GM23248 (cell line): ENCODE measurements around the gene VPS39. TPM values are rescaled to one million over a fixed set of nuclear protein-coding genes. Genes with fewer than 3 reads are reported as not detected.

Experiments used
- DNase-seq: peaks from one replicate; pipeline ENCODE4 v3.0.0-alpha.2; 2015
- H2AFZ ChIP-seq: fragments of 200-600 bp; sonication (generic); 2 replicates; pipeline ENCODE4 v1.6.1; 2016; ENCODE audit warnings: antibody characterized with exemption
- H3F3A ChIP-seq: fragments of 200-600 bp; sonication (generic); 2 replicates; pipeline ENCODE4 v1.6.1; 2016; ENCODE audit warnings: mild to moderate bottlenecking, antibody characterized with exemption, mixed run types; ENCODE audit not compliant: insufficient read depth
- H3K27ac ChIP-seq: fragments of 200-600 bp; sonication (generic); 2 replicates; pipeline ENCODE4 v1.5.1; 2016; ENCODE audit warnings: mild to moderate bottlenecking
- H3K27me3 ChIP-seq: fragments of 200-600 bp; sonication (generic); replicated peaks from 2 replicates; pipeline ENCODE4 v1.6.1; 2016; ENCODE audit warnings: mild to moderate bottlenecking; ENCODE audit not compliant: insufficient read depth
- H3K36me3 ChIP-seq: fragments of 200-600 bp; sonication (generic); 2 replicates; pipeline ENCODE4 v1.6.1; 2016; ENCODE audit warnings: low read depth, mild to moderate bottlenecking
- H3K4me1 ChIP-seq: fragments of 200-600 bp; sonication (generic); 2 replicates; pipeline ENCODE4 v1.6.1; 2016; ENCODE audit warnings: mild to moderate bottlenecking; ENCODE audit not compliant: insufficient read depth
- H3K4me2 ChIP-seq: fragments of 200-600 bp; sonication (generic); one replicate; pipeline ENCODE4 v1.6.1; 2016; ENCODE audit warnings: mild to moderate bottlenecking; ENCODE audit not compliant: unreplicated experiment
- H3K4me3 ChIP-seq: fragments of 200-600 bp; sonication (generic); 2 replicates; pipeline ENCODE4 v1.5.1; 2016; ENCODE audit warnings: mild to moderate bottlenecking
- H3K79me2 ChIP-seq: fragments of 200-600 bp; sonication (generic); 2 replicates; pipeline ENCODE4 v1.6.1; 2016; ENCODE audit warnings: mild to moderate bottlenecking; ENCODE audit not compliant: insufficient read depth
- H3K9ac ChIP-seq: fragments of 200-600 bp; sonication (generic); 2 replicates; pipeline ENCODE4 v1.6.1; 2016; ENCODE audit warnings: mild to moderate bottlenecking
- H3K9me2 ChIP-seq: fragments of 200-600 bp; sonication (generic); 2 replicates; pipeline ENCODE4 v1.6.1; 2016; ENCODE audit warnings: mixed run types, mild to moderate bottlenecking, moderate library complexity; ENCODE audit not compliant: insufficient read depth
- H3K9me3 ChIP-seq: fragments of 200-600 bp; sonication (generic); one replicate; pipeline ENCODE4 v1.6.1; 2017; ENCODE audit warnings: low read depth
- H4K20me1 ChIP-seq: fragments of 200-600 bp; sonication (generic); 2 replicates; pipeline ENCODE4 v1.6.0; 2016; ENCODE audit not compliant: insufficient read depth
- EZH2 ChIP-seq: fragments of 200-600 bp; sonication (generic); IDR thresholded peaks from 2 replicates; pipeline ENCODE4 v1.6.1; 2018; ENCODE audit warnings: antibody characterized with exemption, mild to moderate bottlenecking; ENCODE audit not compliant: insufficient read depth, poor library complexity, severe bottlenecking
- EZH2phosphoT487 ChIP-seq: fragments of 200-600 bp; sonication (generic); IDR thresholded peaks from 2 replicates; pipeline ENCODE4 v1.6.1; 2018; ENCODE audit warnings: antibody characterized with exemption, moderate library complexity, mild to moderate bottlenecking, low read depth; ENCODE audit not compliant: insufficient read depth
- WGBS, 2 experiments: methylation state at CpG; one replicate each; pipeline ENCODE4 v1.1.6; 2015 to 2017; ENCODE audit warnings: low lambda C conversion rate in 2 of 2, low coverage in 1 of 2; ENCODE audit errors: missing lambda C conversion rate in 2 of 2; 5-methylcytosine and 5-hydroxymethylcytosine counted together
- in situ Hi-C: fragments of 300-500 bp; cut with MboI; formaldehyde crosslinking; loops from 2 replicates; pipeline ENCODE4 v1.15.0; 2020
- polyA plus RNA-seq: library from polyadenylated mRNA; unstranded; fragments of >200 nt; fragmentation: Nextera tagmentation; extraction: Ambion mirVana; gene quantifications from 2 replicates; pipeline ENCODE4 v1.2.1, GENCODE V29; 2016
- total RNA-seq: library from RNA; depleted of rRNA; stranded (reverse); fragments of >200 nt; shearing (Covaris generic); gene quantifications from 2 replicates; pipeline ENCODE4 v1.2.3, GENCODE V29; 2014

Gene VPS39
- total and polyA plus RNA-seq, 2 experiments from 2014 or later: 33.0 to 49.3 TPM

DNA sequence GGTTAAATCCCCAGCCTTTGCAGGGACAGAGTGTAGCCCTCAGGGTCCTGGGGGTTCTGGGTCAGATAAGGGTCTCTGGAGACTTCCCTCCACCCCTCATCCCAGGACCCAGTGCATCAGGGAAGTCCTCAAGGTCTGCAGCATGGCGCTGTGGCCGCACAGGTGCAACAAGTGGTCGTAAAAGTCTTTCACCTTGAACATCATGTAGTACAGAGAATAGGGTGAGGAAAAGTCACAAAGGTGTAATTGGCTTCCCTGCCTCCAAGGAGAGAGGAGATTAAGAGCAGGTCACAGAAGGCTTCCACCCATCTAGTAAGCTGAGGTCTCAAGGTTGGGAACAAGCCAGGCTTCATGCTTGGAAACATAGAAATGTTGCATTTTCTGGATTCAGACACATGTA lies 84.6 kb downstream of the VPS39 start:
- Histone ChIP-seq H3F3A (no peaks in the 10 kb centered on the region), H3K4me3 (no peak overlapping the region), H3K27me3 (peaks cover 66% of the 10 kb centered on the region), H4K20me1 (no peaks in the 10 kb centered on the region), H3K36me3 (no peaks in the 10 kb centered on the region), H3K4me2 (no peak overlapping the region), H3K79me2 (no peaks in the 10 kb centered on the region), H3K27ac (no peak overlapping the region), H2AFZ (no peak overlapping the region), H3K9ac (no peak overlapping the region), H3K9me3 (no peaks in the 10 kb centered on the region), H3K4me1 (no peaks in the 10 kb centered on the region), H3K9me2 (no peaks in the 10 kb centered on the region)
- TF ChIP-seq EZH2phosphoT487 (no peak), EZH2 (no peak)
- DNase-seq: no peak
- in situ Hi-C loops: no loop called here
- WGBS, 2 experiments: 80 to 86% methylated on average over 3 of the region's 3 CpGs

GRCh38 chr15:42121682-42122081 lies 86.4 kb downstream of the VPS39 start:
- H3K9me3 ChIP-seq: no peaks in the 10 kb centered on the region
- H3K9me2 ChIP-seq: no peaks in the 10 kb centered on the region
- no peaks in the 10 kb centered on the region for H3K79me2 ChIP-seq
- H3K4me1 ChIP-seq: no peaks in the 10 kb centered on the region
- WGBS, 2 experiments: 0 to 50% methylated on average over 1 to 2 of the region's 2 CpGs
- in situ Hi-C loops: no loop called here
- TF ChIP-seq EZH2phosphoT487: no peak
- TF ChIP-seq EZH2: no peak
- no peaks in the 10 kb centered on the region for H3F3A ChIP-seq
- H2AFZ ChIP-seq: no peak overlapping the region
- no peak overlapping the region for H3K4me2 ChIP-seq
- H3K27me3 ChIP-seq: peaks cover 57% of the 10 kb centered on the region
- H4K20me1 ChIP-seq: no peaks in the 10 kb centered on the region
- no peak overlapping the region for H3K27ac ChIP-seq
- H3K9ac ChIP-seq: no peak overlapping the region
- no peak overlapping the region for H3K4me3 ChIP-seq
- DNase-seq: no peak
- no peaks in the 10 kb centered on the region for H3K36me3 ChIP-seq

DNA sequence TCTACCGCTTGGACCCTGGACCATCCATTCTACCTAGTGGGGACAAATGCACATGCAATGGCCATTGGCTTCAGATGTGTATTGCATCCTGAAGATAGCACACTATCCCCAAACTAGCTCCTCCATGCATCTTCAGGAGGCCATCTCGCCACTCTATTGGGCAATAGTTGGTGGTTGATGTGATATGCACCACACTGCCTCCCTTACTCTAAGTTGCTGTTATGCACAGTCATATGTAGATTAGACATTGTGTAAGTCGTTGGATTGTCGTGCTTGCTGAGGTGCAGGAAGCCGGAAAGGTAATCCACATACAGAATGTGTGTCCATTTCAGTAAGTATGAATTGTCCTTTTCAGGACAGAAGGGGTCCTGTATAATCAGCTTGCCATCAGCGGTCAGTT lies 87.1 kb downstream of the VPS39 start:
- no peaks in the 10 kb centered on the region for H3K9me3 ChIP-seq
- no peaks in the 10 kb centered on the region for H4K20me1 ChIP-seq
- no peak overlapping the region for H3K4me3 ChIP-seq
- H2AFZ ChIP-seq: no peak overlapping the region
- H3K27ac ChIP-seq: no peak overlapping the region
- no peak overlapping the region for H3K9ac ChIP-seq
- DNase-seq: no peak
- H3K4me2 ChIP-seq: no peak overlapping the region
- H3K36me3 ChIP-seq: no peaks in the 10 kb centered on the region
- no peaks in the 10 kb centered on the region for H3F3A ChIP-seq
- no peaks in the 10 kb centered on the region for H3K79me2 ChIP-seq
- no peaks in the 10 kb centered on the region for H3K9me2 ChIP-seq
- peaks cover 57% of the 10 kb centered on the region for H3K27me3 ChIP-seq
- in situ Hi-C loops: no loop called here
- WGBS, 2 experiments: 67 to 77% methylated on average over 6 of the region's 6 CpGs
- no peaks in the 10 kb centered on the region for H3K4me1 ChIP-seq
- TF ChIP-seq EZH2phosphoT487: no peak
- TF ChIP-seq EZH2: no peak

DNA sequence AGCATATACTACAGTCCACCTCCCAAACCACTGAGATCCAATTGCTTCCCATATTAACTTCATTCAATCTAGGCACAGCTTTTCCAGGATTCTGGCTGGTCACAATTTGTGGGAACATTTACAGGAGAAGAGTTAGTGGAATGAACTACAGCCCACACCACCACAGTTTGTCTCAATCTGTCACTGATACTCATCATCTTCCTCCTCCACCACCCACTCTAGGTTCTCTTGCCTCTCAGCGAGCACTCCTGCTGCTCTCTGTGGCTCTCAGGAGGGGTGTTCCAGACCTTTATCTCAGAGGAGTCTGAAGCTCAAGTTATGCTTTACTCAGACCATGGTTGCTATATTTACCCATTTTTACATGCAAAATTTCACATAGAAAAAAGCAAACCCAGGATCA lies 87.8 kb downstream of the VPS39 start:
- Histone ChIP-seq H3K36me3 (no peaks in the 10 kb centered on the region), H3K9ac (no peak overlapping the region), H3K4me2 (no peak overlapping the region), H3K9me3 (no peaks in the 10 kb centered on the region), H3F3A (no peaks in the 10 kb centered on the region), H3K4me1 (no peaks in the 10 kb centered on the region), H3K27me3 (peaks cover 57% of the 10 kb centered on the region), H3K27ac (no peak overlapping the region), H3K79me2 (no peaks in the 10 kb centered on the region), H2AFZ (no peak overlapping the region), H4K20me1 (no peaks in the 10 kb centered on the region), H3K4me3 (no peak overlapping the region), H3K9me2 (no peaks in the 10 kb centered on the region)
- 74 to 75% methylated on average over 1 of the region's 1 CpG for WGBS, 2 experiments
- TF ChIP-seq EZH2phosphoT487: no peak
- TF ChIP-seq EZH2: no peak
- DNase-seq: no peak
- in situ Hi-C loops: no loop called here

GRCh38 chr15:42119446-42119760 lies 88.7 kb downstream of the VPS39 start:
- H3K4me3 ChIP-seq: no peak overlapping the region
- H3K27me3 ChIP-seq: peaks cover 57% of the 10 kb centered on the region
- H3F3A ChIP-seq: no peaks in the 10 kb centered on the region
- in situ Hi-C loops: no loop called here
- no peak overlapping the region for H3K4me2 ChIP-seq
- H3K27ac ChIP-seq: no peak overlapping the region
- 29 to 34% methylated on average over 5 of the region's 5 CpGs for WGBS, 2 experiments
- no peak overlapping the region for H3K9ac ChIP-seq
- no peaks in the 10 kb centered on the region for H3K36me3 ChIP-seq
- H3K9me3 ChIP-seq: no peaks in the 10 kb centered on the region
- DNase-seq: no peak
- TF ChIP-seq EZH2phosphoT487 (no peak), EZH2 (no peak)
- H3K9me2 ChIP-seq: no peaks in the 10 kb centered on the region
- H2AFZ ChIP-seq: no peak overlapping the region
- H3K79me2 ChIP-seq: no peaks in the 10 kb centered on the region
- no peaks in the 10 kb centered on the region for H4K20me1 ChIP-seq
- H3K4me1 ChIP-seq: no peaks in the 10 kb centered on the region
